GM12892 (cell line): Measurements from ENCODE around the gene ANKRD34A.

Source experiments
- POLR2A ChIP-seq: IDR thresholded peaks from 2 replicates; pipeline ENCODE4 v1.6.1; 2011; ENCODE audit warnings: low read depth, low read length, control low read depth
- POLR2AphosphoS5 ChIP-seq: IDR thresholded peaks from 2 replicates; pipeline ENCODE4 v1.6.1; 2011; ENCODE audit warnings: low read depth, low read length, control low read depth

- TF ChIP-seq POLR2A (no peak), POLR2AphosphoS5 (no peak)
Observed at GRCh38 chr1:145946477-145946986, 17.8 kb downstream of the ANKRD34A start.
